ENCODE results near the gene CCR2. TPM values are rescaled to one million over a fixed set of nuclear protein-coding genes. Genes with fewer than 3 reads are reported as not detected.

Gene CCR2
- total RNA-seq, 4 donors from 2014 or later: 0.15 to 1.4 (median 0.80) TPM

GRCh38 chr3:46334741-46335478 lies 19.0 kb upstream of the CCR2 start:
- Histone ChIP-seq H3K27ac (no peak overlapping the region), H3K27me3 (no peaks in the 10 kb centered on the region), H3K9me3 (peaks cover 0 to 8% (median 0%) of the 10 kb centered on the region in 3 donors), H3K4me1 (no peaks in the 10 kb centered on the region), H3K4me3 (no peak overlapping the region), H3K36me3 (no peaks in the 10 kb centered on the region)
- intact Hi-C loops (cut with DNase I; ENCODE audit: low total_unique reads): no loop called here
- in situ Hi-C loops (cut with MboI; ENCODE audit: low sequenced_read_pairs in 4 of 4): no loop called here
- DNase-seq (no peak), ATAC-seq (no peak)
- TF ChIP-seq POLR2A (IDR thresholded peaks at IDR 0.05) (no peak), CTCF (IDR thresholded peaks at IDR 0.05 in 4 of 5, conservative IDR thresholded peaks at IDR 0.05 in 1 of 5) (no peak)

DNA sequence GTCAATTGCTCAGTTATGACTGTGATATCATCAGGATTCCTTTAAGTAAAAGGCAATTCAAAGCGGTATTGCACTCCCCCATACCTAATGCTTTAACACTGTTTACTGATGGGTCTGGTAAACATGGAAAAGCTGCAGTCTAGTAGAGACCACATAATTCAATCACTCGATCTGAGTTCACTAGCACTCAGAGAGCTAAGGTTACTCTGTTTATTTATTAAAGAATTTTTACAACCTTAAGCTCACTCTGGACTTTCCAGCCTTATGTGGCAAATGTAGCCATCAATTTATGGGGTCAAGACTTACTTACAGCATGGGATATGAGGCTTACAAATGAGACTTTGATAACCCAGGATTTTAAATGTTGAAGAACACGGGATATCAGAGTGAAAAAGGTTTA lies 18.4 kb upstream of the CCR2 start:
- ATAC-seq: no peak

DNA sequence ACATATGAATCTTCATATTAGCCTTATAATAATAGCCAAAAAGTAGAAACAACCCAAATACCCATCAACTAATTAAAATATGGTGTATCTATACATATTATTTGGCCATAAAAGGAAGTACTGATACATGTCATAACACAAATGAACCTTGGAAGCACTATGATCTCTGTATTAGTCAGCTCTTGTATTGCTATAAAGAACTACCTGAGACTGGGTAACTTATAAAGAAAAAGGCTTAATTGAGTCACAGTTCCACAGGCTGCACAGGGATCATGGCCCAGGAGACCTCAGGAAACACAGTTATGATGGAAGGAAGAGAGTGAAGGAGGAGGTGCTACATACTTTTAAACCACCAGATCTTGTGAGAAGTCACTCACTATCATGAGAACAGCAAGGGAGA lies 16.0 kb upstream of the CCR2 start:
- no peak for TF ChIP-seq POLR2A (IDR thresholded peaks at IDR 0.05)
- TF ChIP-seq CTCF (IDR thresholded peaks at IDR 0.05 in 4 of 5, conservative IDR thresholded peaks at IDR 0.05 in 1 of 5): no peak
- Histone ChIP-seq H3K36me3 (no peaks in the 10 kb centered on the region), H3K27me3 (no peaks in the 10 kb centered on the region), H3K27ac (no peak overlapping the region), H3K4me1 (no peaks in the 10 kb centered on the region), H3K9me3 (peaks cover 0 to 8% (median 0%) of the 10 kb centered on the region in 3 donors), H3K4me3 (no peak overlapping the region)
- intact Hi-C loops (cut with DNase I; ENCODE audit: low total_unique reads) (no loop called here), in situ Hi-C loops (cut with MboI; ENCODE audit: low sequenced_read_pairs in 4 of 4) (no loop called here)
- ATAC-seq (no peak), DNase-seq (no peak)

More for the DNA sequence above, 18.4 kb upstream of the CCR2 start:
- H3K4me3 ChIP-seq: no peak overlapping the region
- intact Hi-C loops (cut with DNase I; ENCODE audit: low total_unique reads) (no loop called here), in situ Hi-C loops (cut with MboI; ENCODE audit: low sequenced_read_pairs in 4 of 4) (no loop called here)
- peaks cover 0 to 8% (median 0%) of the 10 kb centered on the region in 3 donors for H3K9me3 ChIP-seq
- H3K4me1 ChIP-seq: no peaks in the 10 kb centered on the region
- H3K36me3 ChIP-seq: no peaks in the 10 kb centered on the region
- H3K27ac ChIP-seq: no peak overlapping the region
- no peaks in the 10 kb centered on the region for H3K27me3 ChIP-seq
- no peak for DNase-seq
- no peak for TF ChIP-seq CTCF (IDR thresholded peaks at IDR 0.05 in 4 of 5, conservative IDR thresholded peaks at IDR 0.05 in 1 of 5)
- TF ChIP-seq POLR2A (IDR thresholded peaks at IDR 0.05): no peak

GRCh38 chr3:46338840-46339239 lies 15.1 kb upstream of the CCR2 start:
- H3K27me3 ChIP-seq: no peaks in the 10 kb centered on the region
- no peaks in the 10 kb centered on the region for H3K4me1 ChIP-seq
- no peak overlapping the region for H3K27ac ChIP-seq
- TF ChIP-seq POLR2A (IDR thresholded peaks at IDR 0.05): no peak
- no peak for TF ChIP-seq CTCF (IDR thresholded peaks at IDR 0.05 in 4 of 5, conservative IDR thresholded peaks at IDR 0.05 in 1 of 5)
- in situ Hi-C loops (cut with MboI; ENCODE audit: low sequenced_read_pairs in 4 of 4) (no loop called here), intact Hi-C loops (cut with DNase I; ENCODE audit: low total_unique reads) (no loop called here)
- H3K4me3 ChIP-seq: no peak overlapping the region
- no peaks in the 10 kb centered on the region for H3K36me3 ChIP-seq
- ATAC-seq (no peak), DNase-seq (no peak)
- H3K9me3 ChIP-seq: peaks cover 0 to 8% (median 0%) of the 10 kb centered on the region in 3 donors
